GM12892 (cell line): Measurements from ENCODE around the gene SSBP3.

ENCODE experiments used
- POLR2AphosphoS5 ChIP-seq: IDR thresholded peaks from 2 replicates; pipeline ENCODE4 v1.6.1; 2011; ENCODE audit warnings: low read depth, low read length, control low read depth
- TAF1 ChIP-seq: IDR thresholded peaks from 2 replicates; pipeline ENCODE4 v1.6.1; 2011; ENCODE audit warnings: low read depth, mild to moderate bottlenecking, control low read depth, low read length, borderline replicate concordance

GRCh38 chr1:54272134-54272533 is 134.1 kb downstream of the SSBP3 start:
- TF ChIP-seq TAF1, result no peak
- no peak for TF ChIP-seq POLR2AphosphoS5
